ACC112 (cell line): ENCODE data around the gene NEURL1.

ENCODE experiments used
- H2AFZ ChIP-seq: fragments of 200-600 bp; sonication (generic); one replicate; pipeline ENCODE4 v1.6.0; 2017; ENCODE audit warnings: antibody characterized with exemption, low read length; ENCODE audit not compliant: unreplicated experiment
- H3K27ac ChIP-seq: fragments of 200-600 bp; sonication (generic); 2 replicates; pipeline ENCODE4 v1.5.1; 2014; ENCODE audit warnings: low read depth, mild to moderate bottlenecking, antibody characterized with exemption, low read length, moderate library complexity
- H3K27me3 ChIP-seq: fragments of 200-600 bp; sonication (generic); 2 replicates; pipeline ENCODE4 v1.6.1; 2014; ENCODE audit warnings: mild to moderate bottlenecking, antibody characterized with exemption, low read length, moderate library complexity, mixed read lengths; ENCODE audit not compliant: insufficient read depth
- H3K36me3 ChIP-seq: fragments of 200-600 bp; sonication (generic); 2 replicates; pipeline ENCODE4 v1.6.1; 2016; ENCODE audit warnings: mild to moderate bottlenecking, antibody characterized with exemption, low read length, moderate library complexity, mixed read lengths; ENCODE audit not compliant: insufficient read depth
- H3K4me1 ChIP-seq: fragments of 200-600 bp; sonication (generic); one replicate; pipeline ENCODE4 v1.6.1; 2016; ENCODE audit warnings: low read length, mixed read lengths; ENCODE audit not compliant: insufficient read depth, unreplicated experiment, control insufficient read depth
- H3K4me3 ChIP-seq: fragments of 200-600 bp; sonication (generic); 2 replicates; pipeline ENCODE4 v1.5.1; 2014; ENCODE audit warnings: mild to moderate bottlenecking, low read depth, low read length
- H3K79me2 ChIP-seq: fragments of 200-600 bp; sonication (generic); one replicate; pipeline ENCODE4 v1.6.0; 2016; ENCODE audit warnings: low read length; ENCODE audit not compliant: control insufficient read depth, unreplicated experiment, insufficient read depth

Gene NEURL1

GRCh38 chr10:103568505-103568904 lies 75.0 kb downstream of the NEURL1 start:
- no peaks in the 10 kb centered on the region for H3K36me3 ChIP-seq

GRCh38 chr10:103569896-103570295 lies 76.4 kb downstream of the NEURL1 start:
- Histone ChIP-seq H3K27me3 (0 out of 2 replicates have a peak, but pooled peaks cover 6% of the 10 kb centered on the region), H3K36me3 (no peaks in the 10 kb centered on the region), H2AFZ (no peak overlapping the region), H3K4me1 (no peaks in the 10 kb centered on the region), H3K27ac (no peak overlapping the region), H3K79me2 (no peaks in the 10 kb centered on the region), H3K4me3 (no peak overlapping the region)

More at GRCh38 chr10:103568505-103568904, 75.0 kb downstream of the NEURL1 start:
- no peaks in the 10 kb centered on the region for H3K79me2 ChIP-seq
- no peak overlapping the region for H2AFZ ChIP-seq
- no peaks in the 10 kb centered on the region for H3K4me1 ChIP-seq
- H3K27me3 ChIP-seq: 0 out of 2 replicates have a peak, but pooled peaks cover 6% of the 10 kb centered on the region
- H3K4me3 ChIP-seq: no peak overlapping the region
- no peak overlapping the region for H3K27ac ChIP-seq

GRCh38 chr10:103570844-103571655 lies 77.5 kb downstream of the NEURL1 start:
- Histone ChIP-seq H3K79me2 (no peaks in the 10 kb centered on the region), H3K27me3 (0 out of 2 replicates have a peak, but pooled peaks cover 9% of the 10 kb centered on the region), H3K27ac (no peak overlapping the region), H3K36me3 (no peaks in the 10 kb centered on the region), H3K4me1 (no peaks in the 10 kb centered on the region), H3K4me3 (no peak overlapping the region), H2AFZ (no peak overlapping the region)

- Histone ChIP-seq H3K27me3 (0 out of 2 replicates have a peak, but pooled peaks cover 11% of the 10 kb centered on the region), H3K27ac (no peak overlapping the region), H3K4me1 (no peaks in the 10 kb centered on the region), H3K4me3 (no peak overlapping the region), H3K36me3 (no peaks in the 10 kb centered on the region), H2AFZ (no peak overlapping the region), H3K79me2 (no peaks in the 10 kb centered on the region)
Measured at GRCh38 chr10:103571656-103571975, 78.1 kb downstream of the NEURL1 start.

GRCh38 chr10:103572347-103573204 lies 79.1 kb downstream of the NEURL1 start:
- no peaks in the 10 kb centered on the region for H3K79me2 ChIP-seq
- 0 out of 2 replicates have a peak, but pooled peaks cover 11% of the 10 kb centered on the region for H3K27me3 ChIP-seq
- H3K36me3 ChIP-seq: no peaks in the 10 kb centered on the region
- no peak overlapping the region for H3K27ac ChIP-seq
- H2AFZ ChIP-seq: no peak overlapping the region
- no peaks in the 10 kb centered on the region for H3K4me1 ChIP-seq
- H3K4me3 ChIP-seq: no peak overlapping the region

GRCh38 chr10:103573205-103573487 lies 79.6 kb downstream of the NEURL1 start:
- Histone ChIP-seq H3K4me3 (no peak overlapping the region), H3K4me1 (no peaks in the 10 kb centered on the region), H3K36me3 (no peaks in the 10 kb centered on the region), H3K79me2 (no peaks in the 10 kb centered on the region), H3K27ac (no peak overlapping the region), H3K27me3 (0 out of 2 replicates have a peak, but pooled peaks cover 11% of the 10 kb centered on the region), H2AFZ (no peak overlapping the region)

- Histone ChIP-seq H3K4me3 (no peak overlapping the region), H3K27me3 (0 out of 2 replicates have a peak, but pooled peaks cover 9% of the 10 kb centered on the region), H3K27ac (no peak overlapping the region), H3K36me3 (no peaks in the 10 kb centered on the region), H3K79me2 (no peaks in the 10 kb centered on the region), H3K4me1 (no peaks in the 10 kb centered on the region), H2AFZ (no peak overlapping the region)
Measured at GRCh38 chr10:103574097-103575061, 80.9 kb downstream of the NEURL1 start.

GRCh38 chr10:103575416-103576075 lies 82.0 kb downstream of the NEURL1 start:
- no peak overlapping the region for H2AFZ ChIP-seq
- no peaks in the 10 kb centered on the region for H3K36me3 ChIP-seq
- H3K4me3 ChIP-seq: no peak overlapping the region
- H3K79me2 ChIP-seq: no peaks in the 10 kb centered on the region
- H3K4me1 ChIP-seq: no peaks in the 10 kb centered on the region
- no peak overlapping the region for H3K27ac ChIP-seq
- H3K27me3 ChIP-seq: 0 out of 2 replicates have a peak, but pooled peaks cover 4% of the 10 kb centered on the region

GRCh38 chr10:103576076-103576471 lies 82.6 kb downstream of the NEURL1 start:
- no peak overlapping the region for H3K27ac ChIP-seq
- H3K36me3 ChIP-seq: no peaks in the 10 kb centered on the region
- no peaks in the 10 kb centered on the region for H3K79me2 ChIP-seq
- no peak overlapping the region for H2AFZ ChIP-seq
- no peaks in the 10 kb centered on the region for H3K4me1 ChIP-seq
- H3K27me3 ChIP-seq: 0 out of 2 replicates have a peak, but pooled peaks cover 4% of the 10 kb centered on the region
- no peak overlapping the region for H3K4me3 ChIP-seq

GRCh38 chr10:103576862-103577261 lies 83.4 kb downstream of the NEURL1 start:
- H3K4me3 ChIP-seq: no peak overlapping the region

More at GRCh38 chr10:103576862-103577261, 83.4 kb downstream of the NEURL1 start:
- H3K27me3 ChIP-seq: 0 out of 2 replicates have a peak, but pooled peaks cover 4% of the 10 kb centered on the region
- no peaks in the 10 kb centered on the region for H3K79me2 ChIP-seq
- no peaks in the 10 kb centered on the region for H3K4me1 ChIP-seq
- no peak overlapping the region for H3K27ac ChIP-seq
- no peak overlapping the region for H2AFZ ChIP-seq
- H3K36me3 ChIP-seq: no peaks in the 10 kb centered on the region
